Urothelium cell line (cell line): ENCODE measurements around the gene ZFP3.
"Not testable (repeated sequence)": the region's sequence is repeated elsewhere in the genome, so short reads cannot be mapped to it uniquely, and the experiment has no call there.

Experiments
- DNase-seq: peaks from one replicate; pipeline ENCODE4 v3.0.0; 2011; ENCODE audit warnings: low spot score, mixed read lengths
- FAIRE-seq: peaks from 2 replicates; lab custom pipeline; 2011; peaks lifted over from hg19 to GRCh38; lab: Jason Lieb, UNC

ZFP3 gene

GRCh38 chr17:5078106-5079028, at the start of gene ZFP3:
Gene ZFP3, plus strand, starts transcription at chr17:5078467. Its CDS starts 13,038 bp downstream, at chr17:5091505.
- no peak for FAIRE-seq
- peak; percentile 69 for DNase-seq

DNA sequence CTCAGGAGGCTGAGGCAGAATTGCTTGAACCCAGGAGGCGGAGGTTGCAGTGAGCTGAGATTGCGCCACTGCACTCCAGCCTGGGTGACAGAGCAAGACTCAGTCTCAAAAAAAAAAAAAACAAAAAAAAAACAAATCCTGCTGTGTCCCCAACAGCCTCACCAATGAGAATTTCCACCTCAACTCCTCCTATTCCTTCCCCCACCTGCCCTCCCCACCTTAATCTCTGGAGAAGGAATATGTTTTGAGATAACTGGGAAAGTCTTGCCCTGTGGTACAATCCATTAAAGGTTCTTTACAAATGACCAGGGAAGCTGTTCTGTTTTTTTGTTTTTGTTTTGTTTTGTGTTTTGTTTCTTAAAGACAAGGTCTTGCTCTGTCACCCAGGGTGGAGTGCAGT, 48.1 kb upstream of the ZFP3 start:
- not testable (repeated sequence) for DNase-seq, FAIRE-seq

DNA sequence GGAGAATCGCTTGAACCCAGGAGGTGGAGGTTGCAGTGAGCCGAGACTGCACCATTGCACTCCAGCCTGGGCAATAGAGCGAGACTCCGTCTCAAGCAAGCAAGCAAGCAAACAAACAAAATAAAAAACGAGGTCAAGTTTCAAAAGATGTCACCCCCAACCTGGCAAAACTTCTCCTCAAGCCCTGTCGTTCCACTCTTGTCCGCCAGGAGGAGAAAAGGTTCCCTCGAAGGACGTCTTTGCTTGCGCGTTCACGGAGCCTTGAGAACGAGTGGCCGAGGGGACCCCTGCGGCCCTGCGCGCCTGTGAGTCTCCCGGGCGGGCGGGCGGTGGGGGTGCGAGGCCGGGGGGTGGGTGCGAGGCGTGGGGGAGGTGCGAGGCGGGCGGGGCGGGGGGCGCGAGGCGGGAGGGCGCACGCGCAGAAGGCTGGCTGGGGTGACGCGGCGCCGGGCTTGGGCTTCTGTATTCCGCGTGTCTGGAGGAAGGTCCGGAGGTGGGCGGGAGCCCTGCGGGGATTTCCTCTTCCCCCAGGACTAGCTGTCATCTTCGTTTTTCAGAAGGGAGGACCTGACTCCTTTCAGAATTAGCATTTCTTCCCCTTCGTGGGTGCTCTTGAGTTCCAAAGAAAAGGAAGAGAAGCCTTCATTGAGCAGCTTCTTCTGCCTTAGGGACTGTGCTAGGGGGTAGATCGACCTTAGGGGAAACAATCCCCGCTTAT, 46.7 kb upstream of the ZFP3 start:
- peak; percentile 80 for DNase-seq
- FAIRE-seq, result no peak

GRCh38 chr17:5032865-5033264, 45.4 kb upstream of the ZFP3 start:
- no peak for FAIRE-seq

GRCh38 chr17:5033352-5034015, 44.8 kb upstream of the ZFP3 start:
- FAIRE-seq, result no peak
- no peak for DNase-seq

More at GRCh38 chr17:5032865-5033264, 45.4 kb upstream of the ZFP3 start:
- no peak for DNase-seq

DNA sequence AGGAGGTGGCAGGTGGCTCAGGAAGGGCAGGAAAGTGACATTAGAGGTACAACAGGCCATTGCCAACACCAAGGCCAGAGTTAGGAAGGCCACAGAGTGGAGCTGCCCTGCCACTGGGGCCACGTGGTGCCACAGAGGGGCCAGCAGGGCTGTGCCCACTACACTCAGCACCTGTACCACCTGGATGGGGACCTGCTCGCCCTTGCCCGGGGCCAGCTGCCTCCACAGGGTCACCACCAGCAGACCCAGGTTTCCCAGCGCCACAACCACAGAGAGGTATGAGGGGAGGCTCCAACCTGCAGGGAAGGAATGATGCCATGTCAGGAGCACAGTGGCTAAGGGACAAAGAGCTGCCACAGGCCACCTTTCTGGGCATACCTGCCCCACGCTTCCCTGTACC, 44.2 kb upstream of the ZFP3 start:
- FAIRE-seq, result no peak
- DNase-seq, result no peak

DNA sequence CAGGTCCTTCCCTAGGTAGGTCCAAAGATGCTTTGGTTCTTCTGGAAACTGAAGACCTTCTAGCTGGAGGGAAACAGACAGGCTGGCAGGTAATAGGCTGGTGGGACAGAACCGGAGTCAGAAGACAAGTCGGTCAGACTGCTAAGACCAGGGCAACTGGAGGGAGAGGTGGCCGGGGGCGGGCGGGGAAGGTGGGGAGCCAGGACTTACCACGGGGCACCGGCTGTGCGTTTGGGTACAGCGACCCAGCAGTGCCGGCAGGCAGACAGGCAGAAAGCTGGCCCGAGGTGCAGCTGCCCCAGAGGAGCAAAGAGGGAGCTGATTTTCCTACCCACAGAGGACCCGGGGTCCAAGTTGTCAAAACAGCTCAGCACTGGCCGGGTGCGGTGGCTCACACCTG, 43.6 kb upstream of the ZFP3 start:
- DNase-seq, result no peak

GRCh38 chr17:5035315-5035714, 43.0 kb upstream of the ZFP3 start, which contains the start of gene SLC52A1:
Gene SLC52A1, minus strand, starts transcription at chr17:5035426. Its CDS starts 820 bp downstream, at chr17:5034606.
- FAIRE-seq, result no peak
- DNase-seq, result peak; percentile 52

More for the DNA sequence above, 43.6 kb upstream of the ZFP3 start:
- no peak for FAIRE-seq

DNA sequence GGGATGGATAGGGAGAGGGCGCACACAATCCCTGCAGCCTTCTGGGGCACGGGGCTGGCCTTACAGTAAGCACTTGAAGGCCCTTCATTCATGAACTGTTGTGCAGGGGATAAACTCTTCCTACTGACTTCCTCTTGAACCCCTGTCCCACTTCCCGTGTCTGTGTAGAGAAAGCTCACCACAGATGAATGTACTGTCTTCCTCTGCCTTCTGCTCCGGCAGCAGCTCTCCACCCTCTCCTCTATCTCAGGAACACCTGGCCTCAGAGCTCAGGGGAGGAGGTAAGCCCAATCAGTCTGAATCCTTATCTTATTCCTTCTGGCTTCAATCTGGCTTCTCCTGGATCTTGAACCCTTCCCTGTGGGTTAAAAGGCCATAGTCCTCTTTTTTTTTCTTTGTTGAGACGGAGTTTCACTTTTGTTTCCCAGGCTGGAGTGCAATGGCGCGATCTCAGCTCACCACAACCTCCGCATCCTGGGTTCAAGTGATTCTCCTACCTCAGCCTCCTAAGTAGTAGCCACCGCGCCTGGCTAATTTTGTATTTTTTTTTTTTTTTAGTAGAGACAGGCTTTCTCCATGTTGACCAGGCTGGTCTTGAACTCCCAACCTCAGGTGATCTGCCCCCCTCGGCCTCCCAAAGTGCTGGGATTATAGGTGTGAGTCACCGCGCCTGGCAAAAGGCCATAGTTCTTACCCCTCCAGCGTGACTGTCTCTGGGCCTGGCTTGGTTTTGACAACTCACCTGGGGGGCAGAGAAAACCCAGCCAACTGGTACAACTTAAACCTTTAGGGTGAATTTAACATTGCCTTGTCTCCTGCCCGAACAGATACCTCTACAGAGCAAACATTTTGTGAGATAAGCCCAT, 35.9 kb upstream of the ZFP3 start:
- no peak for FAIRE-seq
- DNase-seq, result no peak

GRCh38 chr17:5043524-5043923, 34.7 kb upstream of the ZFP3 start:
- DNase-seq, result no peak
- FAIRE-seq, result no peak

DNA sequence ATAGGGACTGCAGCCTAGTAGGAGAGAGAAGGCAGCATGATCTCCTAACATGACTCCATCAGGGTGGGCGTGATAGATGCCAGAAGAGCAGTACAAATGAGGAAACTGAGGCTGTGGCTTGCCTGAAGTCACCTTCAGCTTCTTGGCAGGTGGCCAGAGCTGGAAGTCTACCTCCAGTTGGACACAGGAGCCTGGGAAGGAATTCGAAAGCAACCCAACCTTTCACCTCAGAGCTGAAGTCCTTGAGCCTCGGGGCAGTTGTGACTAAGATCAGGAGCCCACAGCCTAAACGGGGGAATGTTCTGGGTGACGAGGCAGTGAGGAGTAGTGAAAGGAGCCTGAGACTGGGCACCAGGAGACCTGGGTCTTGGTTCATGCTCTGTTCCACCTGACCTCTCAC, 33.6 kb upstream of the ZFP3 start:
- DNase-seq (no peak), FAIRE-seq (no peak)

- no peak for DNase-seq
- no peak for FAIRE-seq
Observed at GRCh38 chr17:5045496-5045895, 32.8 kb upstream of the ZFP3 start.

DNA sequence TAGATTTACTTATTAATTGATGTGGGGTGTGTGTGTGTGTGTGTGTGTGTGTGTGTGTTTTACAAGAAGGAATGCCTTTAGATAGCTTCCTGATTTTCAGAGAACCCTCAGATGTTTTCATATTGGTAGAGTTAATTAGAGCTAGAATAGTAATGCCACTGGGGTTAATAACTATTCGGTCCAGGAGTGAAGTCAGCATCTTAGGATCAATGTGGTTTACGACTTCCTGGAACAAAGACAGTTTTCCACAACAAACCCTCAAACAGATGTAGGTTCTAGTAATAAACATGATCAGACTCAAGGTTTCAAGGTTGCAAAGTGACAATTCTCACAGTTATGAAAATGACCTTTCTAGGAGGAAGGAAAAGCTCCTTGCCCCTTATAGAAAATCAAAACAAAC, 30.8 kb upstream of the ZFP3 start:
- FAIRE-seq (no peak), DNase-seq (no peak)

- FAIRE-seq, result no peak
- no peak for DNase-seq
Observed at GRCh38 chr17:5049314-5049841, 28.9 kb upstream of the ZFP3 start.

GRCh38 chr17:5050278-5050677, 28.0 kb upstream of the ZFP3 start:
- no peak for FAIRE-seq

GRCh38 chr17:5055543-5055942, 22.7 kb upstream of the ZFP3 start:
- peak; percentile 51 for DNase-seq
- FAIRE-seq, result no peak

More at GRCh38 chr17:5050278-5050677, 28.0 kb upstream of the ZFP3 start:
- no peak for DNase-seq

GRCh38 chr17:5065227-5065744, 13.0 kb upstream of the ZFP3 start:
- FAIRE-seq, result no peak
- DNase-seq, result no peak

GRCh38 chr17:5068236-5068635, 10.0 kb upstream of the ZFP3 start:
- DNase-seq (no peak), FAIRE-seq (no peak)

DNA sequence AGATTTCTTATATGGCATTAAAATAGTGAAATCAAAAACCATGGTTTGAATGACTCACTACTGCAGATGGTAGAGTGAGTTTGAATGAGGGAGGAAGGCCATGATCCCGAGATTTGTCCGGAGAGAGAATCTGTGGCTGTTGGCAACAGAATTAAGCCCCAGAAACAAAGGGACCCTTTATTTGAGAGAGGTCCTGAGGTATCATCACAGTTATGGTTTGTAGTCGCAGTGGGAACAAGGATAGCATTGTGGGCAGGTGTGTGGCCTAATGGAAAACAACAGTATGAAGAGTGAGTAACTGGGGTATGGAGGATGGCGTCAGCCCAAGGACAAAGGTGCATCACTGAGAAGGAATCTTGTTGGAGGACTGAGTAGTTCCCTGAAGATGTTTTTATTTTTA, 8.5 kb upstream of the ZFP3 start:
- DNase-seq, result peak; percentile 57
- no peak for FAIRE-seq

DNA sequence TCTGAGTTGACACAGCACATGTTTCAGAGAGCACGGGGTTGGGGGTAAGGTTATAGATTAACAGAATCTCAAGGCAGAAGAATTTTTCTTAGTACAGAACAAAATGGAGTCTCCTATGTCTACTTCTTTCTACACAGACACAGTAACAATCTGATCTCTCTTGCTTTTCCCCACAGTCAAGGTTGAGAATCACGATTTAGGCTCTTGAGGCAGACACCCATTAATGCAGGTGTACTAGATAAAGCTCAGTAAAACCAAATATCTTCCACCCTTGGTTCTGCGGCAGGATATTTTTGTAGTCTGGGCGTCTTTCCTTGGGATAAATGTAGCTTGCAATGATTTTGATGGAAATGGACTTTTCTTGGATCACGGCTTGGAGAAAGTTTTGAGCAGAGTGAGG, 2.8 kb upstream of the ZFP3 start:
- DNase-seq, FAIRE-seq: not testable (repeated sequence)
